DND-41 (cell line): Measurements from ENCODE around the gene CYP27B1.
A peak's percentile ranks its signal among the peaks of the same experiment; 100 is the strongest.

Experiments used
- ATAC-seq: fragments of 200-7000 bp; cut with Tn5 transposase; 3 replicates; pipeline ENCODE4 v1.9.1; 2021; ENCODE audit warnings: low read depth; ENCODE audit not compliant: insufficient read depth
- DNase-seq: peaks from one replicate; pipeline ENCODE4 v3.0.0-alpha.2; 2020
- H2AFZ ChIP-seq: 2 replicates; pipeline ENCODE4 v1.6.0; 2012; ENCODE audit warnings: low read depth, low read length
- H3K27ac ChIP-seq: 2 replicates; pipeline ENCODE4 v1.5.1; 2012; ENCODE audit warnings: low read length, inconsistent platforms
- H3K27me3 ChIP-seq: fragments of 200-600 bp; sonication (generic); 2 replicates; pipeline ENCODE4 v1.6.0; 2012; ENCODE audit warnings: low read length, mild to moderate bottlenecking, inconsistent platforms; ENCODE audit not compliant: insufficient read depth, poor library complexity
- H3K36me3 ChIP-seq: 2 replicates; pipeline ENCODE4 v1.5.1; 2012; ENCODE audit warnings: low read length, inconsistent platforms; ENCODE audit not compliant: insufficient read depth
- H3K4me1 ChIP-seq: 2 replicates; pipeline ENCODE4 v1.5.1; 2012; ENCODE audit warnings: mild to moderate bottlenecking, low read length; ENCODE audit not compliant: insufficient read depth
- H3K4me2 ChIP-seq: 2 replicates; pipeline ENCODE4 v1.6.0; 2012; ENCODE audit warnings: mild to moderate bottlenecking, moderate library complexity, low read length, inconsistent platforms; ENCODE audit not compliant: insufficient read depth
- H3K4me3 ChIP-seq, 2 experiments: fragments of 200-600 bp in 1 of 2; shearing (Covaris generic) in 1 of 2; 2 replicates each; pipeline ENCODE4 v1.5.1; 2012 to 2016; ENCODE audit warnings: inconsistent platforms in 2 of 2, low read length in 2 of 2, mild to moderate bottlenecking in 2 of 2, low read depth in 1 of 2, moderate library complexity in 1 of 2
- H3K79me2 ChIP-seq: 2 replicates; pipeline ENCODE4 v1.6.0; 2012; ENCODE audit warnings: low read length, inconsistent platforms; ENCODE audit not compliant: insufficient read depth
- H3K9ac ChIP-seq: 2 replicates; pipeline ENCODE4 v1.6.0; 2012; ENCODE audit warnings: low read depth, mild to moderate bottlenecking, inconsistent platforms, low read length, moderate library complexity
- H3K9me3 ChIP-seq: 2 replicates; pipeline ENCODE4 v1.5.1; 2012; ENCODE audit warnings: low read length, moderate library complexity, mild to moderate bottlenecking, inconsistent platforms; ENCODE audit not compliant: insufficient read depth, severe bottlenecking
- H4K20me1 ChIP-seq: 2 replicates; pipeline ENCODE4 v1.6.0; 2012; ENCODE audit warnings: low read length; ENCODE audit not compliant: insufficient read depth
- EZH2 ChIP-seq: IDR thresholded peaks from 3 replicates; pipeline ENCODE4 v1.6.1; 2012; ENCODE audit warnings: borderline replicate concordance, low read depth, mild to moderate bottlenecking, moderate library complexity, low read length, inconsistent platforms; ENCODE audit not compliant: severe bottlenecking
- TF ChIP-seq, protein P1 (sequence below): IDR thresholded peaks from 2 replicates; pipeline ENCODE4 v1.5.1; 2012; ENCODE audit warnings: borderline replicate concordance, low read length, moderate library complexity, mild to moderate bottlenecking; ENCODE audit not compliant: poor library complexity, severe bottlenecking; ENCODE audit errors: extremely low read depth

The CYP27B1 gene

GRCh38 chr12:57754411-57755193 lies 12.3 kb downstream of the CYP27B1 start, which contains the start of gene MARCHF9:
TSS of gene MARCHF9 (plus strand) at chr12:57755103. CDS start at chr12:57755529, 426 bp downstream.
- Histone ChIP-seq H3K36me3 (peaks cover 47% of the 10 kb centered on the region), H3K9ac (peak within 1 kb of the TSS; percentile 70), H4K20me1 (peaks cover 37% of the 10 kb centered on the region), H3K4me3 (peak within 1 kb of the TSS; percentile 56 to 68; a peak in 3 of 4 replicates), H3K79me2 (peaks cover 44% of the 10 kb centered on the region), H2AFZ (peak within 1 kb of the TSS; percentile 71), H3K9me3 (no peaks in the 10 kb centered on the region), H3K4me2 (peak within 1 kb of the TSS; percentile 80), H3K27ac (peak within 1 kb of the TSS; percentile 53; the same call in 1 of the 2 replicates), H3K27me3 (no peaks in the 10 kb centered on the region), H3K4me1 (peaks cover 53% of the 10 kb centered on the region)
- peak; percentile 89 for DNase-seq
- no peak for TF ChIP-seq EZH2
- TF ChIP-seq, protein P1, sequence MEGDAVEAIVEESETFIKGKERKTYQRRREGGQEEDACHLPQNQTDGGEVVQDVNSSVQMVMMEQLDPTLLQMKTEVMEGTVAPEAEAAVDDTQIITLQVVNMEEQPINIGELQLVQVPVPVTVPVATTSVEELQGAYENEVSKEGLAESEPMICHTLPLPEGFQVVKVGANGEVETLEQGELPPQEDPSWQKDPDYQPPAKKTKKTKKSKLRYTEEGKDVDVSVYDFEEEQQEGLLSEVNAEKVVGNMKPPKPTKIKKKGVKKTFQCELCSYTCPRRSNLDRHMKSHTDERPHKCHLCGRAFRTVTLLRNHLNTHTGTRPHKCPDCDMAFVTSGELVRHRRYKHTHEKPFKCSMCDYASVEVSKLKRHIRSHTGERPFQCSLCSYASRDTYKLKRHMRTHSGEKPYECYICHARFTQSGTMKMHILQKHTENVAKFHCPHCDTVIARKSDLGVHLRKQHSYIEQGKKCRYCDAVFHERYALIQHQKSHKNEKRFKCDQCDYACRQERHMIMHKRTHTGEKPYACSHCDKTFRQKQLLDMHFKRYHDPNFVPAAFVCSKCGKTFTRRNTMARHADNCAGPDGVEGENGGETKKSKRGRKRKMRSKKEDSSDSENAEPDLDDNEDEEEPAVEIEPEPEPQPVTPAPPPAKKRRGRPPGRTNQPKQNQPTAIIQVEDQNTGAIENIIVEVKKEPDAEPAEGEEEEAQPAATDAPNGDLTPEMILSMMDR = no peak
- peak; percentile 59 for ATAC-seq

- Histone ChIP-seq H3K27me3 (no peaks in the 10 kb centered on the region), H3K4me1 (peaks cover 57% of the 10 kb centered on the region), H3K9me3 (no peaks in the 10 kb centered on the region), H3K27ac (no peak overlapping the region; the same call in 1 of the 2 replicates), H3K36me3 (peaks cover 50% of the 10 kb centered on the region), H3K9ac (peak overlapping the region; percentile 29; the same call in 1 of the 2 replicates), H3K4me3 (peak overlapping the region in 1 of 2 experiments; percentile 68; a peak in 1 of 4 replicates), H3K79me2 (peaks cover 52% of the 10 kb centered on the region), H3K4me2 (peak overlapping the region; percentile 80; the same call in 1 of the 2 replicates), H2AFZ (peak overlapping the region; percentile 71; the same call in 1 of the 2 replicates), H4K20me1 (peaks cover 36% of the 10 kb centered on the region)
- no peak for DNase-seq
- no peak for ATAC-seq
- no peak for TF ChIP-seq EZH2
- TF ChIP-seq, protein P1 = no peak
Observed at GRCh38 chr12:57753756-57754337, 13.0 kb downstream of the CYP27B1 start.

- peaks cover 50% of the 10 kb centered on the region for H3K36me3 ChIP-seq
- peak overlapping the region in 1 of 2 experiments; percentile 85; a peak in 2 of 4 replicates for H3K4me3 ChIP-seq
- H3K27ac ChIP-seq = peak overlapping the region; percentile 69
- peaks cover 52% of the 10 kb centered on the region for H3K79me2 ChIP-seq
- peak overlapping the region; percentile 34 for H3K9ac ChIP-seq
- no peak for ATAC-seq
- TF ChIP-seq, protein P1 = no peak
- TF ChIP-seq EZH2 = no peak
- H4K20me1 ChIP-seq = peaks cover 26% of the 10 kb centered on the region
- no peaks in the 10 kb centered on the region for H3K9me3 ChIP-seq
- DNase-seq = no peak
- peak overlapping the region; percentile 54 for H2AFZ ChIP-seq
- H3K4me2 ChIP-seq = peak overlapping the region; percentile 93
- no peaks in the 10 kb centered on the region for H3K27me3 ChIP-seq
- H3K4me1 ChIP-seq = peaks cover 57% of the 10 kb centered on the region
Observed at GRCh38 chr12:57752668-57753000, 14.2 kb downstream of the CYP27B1 start.
